ENCODE results near the gene SPSB1. TPM values are rescaled to one million over a fixed set of nuclear protein-coding genes. Genes with fewer than 3 reads are reported as not detected.
"Not testable (repeated sequence)": the region's sequence is repeated elsewhere in the genome, so short reads cannot be mapped to it uniquely, and the experiment has no call there.

SPSB1 gene
- polyA plus RNA-seq, 3 donors, result 10.8 to 11.8 (median 11.6) TPM

- no peak for DNase-seq (ENCODE audit: low read depth in 3 of 3, low spot score in 2 of 3)
These were observed 5.6 kb downstream of the SPSB1 start for GRCh38 chr1:9298282-9298681.

GRCh38 chr1:9299571-9300541, 7.2 kb downstream of the SPSB1 start:
- not testable (repeated sequence) for DNase-seq (ENCODE audit: low read depth in 3 of 3, low spot score in 2 of 3)

- no peak for DNase-seq (ENCODE audit: low read depth in 3 of 3, low spot score in 2 of 3)
These were observed 7.9 kb downstream of the SPSB1 start for GRCh38 chr1:9300573-9300972.

GRCh38 chr1:9302745-9303524, 10.2 kb downstream of the SPSB1 start:
- no peak for DNase-seq (ENCODE audit: low read depth in 3 of 3, low spot score in 2 of 3)

- DNase-seq (ENCODE audit: low read depth in 3 of 3, low spot score in 2 of 3), result no peak
These were observed 11.2 kb downstream of the SPSB1 start for GRCh38 chr1:9303916-9304315.

GRCh38 chr1:9305216-9305615, 12.5 kb downstream of the SPSB1 start:
- DNase-seq (ENCODE audit: low read depth in 3 of 3, low spot score in 2 of 3), result no peak

GRCh38 chr1:9306006-9306405, 13.3 kb downstream of the SPSB1 start:
- DNase-seq (ENCODE audit: low read depth in 3 of 3, low spot score in 2 of 3), result no peak

GRCh38 chr1:9307303-9307702, 14.6 kb downstream of the SPSB1 start:
- DNase-seq (ENCODE audit: low read depth in 3 of 3, low spot score in 2 of 3), result no peak

- no peak for DNase-seq (ENCODE audit: low read depth in 3 of 3, low spot score in 2 of 3)
These were observed 15.6 kb downstream of the SPSB1 start for GRCh38 chr1:9308236-9308785.

- no peak for DNase-seq (ENCODE audit: low read depth in 3 of 3, low spot score in 2 of 3)
These were observed 16.4 kb downstream of the SPSB1 start for GRCh38 chr1:9309080-9309479.

GRCh38 chr1:9309991-9310390, 17.3 kb downstream of the SPSB1 start:
- DNase-seq (ENCODE audit: low read depth in 3 of 3, low spot score in 2 of 3), result no peak

- no peak for DNase-seq (ENCODE audit: low read depth in 3 of 3, low spot score in 2 of 3)
These were observed 18.3 kb downstream of the SPSB1 start for GRCh38 chr1:9311029-9311428.

GRCh38 chr1:9311479-9311878, 18.8 kb downstream of the SPSB1 start:
- no peak for DNase-seq (ENCODE audit: low read depth in 3 of 3, low spot score in 2 of 3)

GRCh38 chr1:9312168-9312720, 19.6 kb downstream of the SPSB1 start:
- no peak for DNase-seq (ENCODE audit: low read depth in 3 of 3, low spot score in 2 of 3)

GRCh38 chr1:9313576-9313975, 20.9 kb downstream of the SPSB1 start:
- DNase-seq (ENCODE audit: low read depth in 3 of 3, low spot score in 2 of 3), result no peak

GRCh38 chr1:9314111-9314510, 21.4 kb downstream of the SPSB1 start:
- DNase-seq (ENCODE audit: low read depth in 3 of 3, low spot score in 2 of 3), result no peak

GRCh38 chr1:9314711-9315379, 22.2 kb downstream of the SPSB1 start:
- DNase-seq (ENCODE audit: low read depth in 3 of 3, low spot score in 2 of 3), result no peak

GRCh38 chr1:9315411-9316079, 22.9 kb downstream of the SPSB1 start:
- DNase-seq (ENCODE audit: low read depth in 3 of 3, low spot score in 2 of 3), result no peak

GRCh38 chr1:9316080-9316444, 23.4 kb downstream of the SPSB1 start:
- no peak for DNase-seq (ENCODE audit: low read depth in 3 of 3, low spot score in 2 of 3)

- no peak for DNase-seq (ENCODE audit: low read depth in 3 of 3, low spot score in 2 of 3)
These were observed 23.8 kb downstream of the SPSB1 start for GRCh38 chr1:9316512-9316911.

Data from right renal cortex interstitium (tissue), 3 donors.